ENCODE measurements around the gene TBATA. TPM values are rescaled to one million over a fixed set of nuclear protein-coding genes. Genes with fewer than 3 reads are reported as not detected.

Gene TBATA
- total RNA-seq, 6 experiments from 2014 or later: not detected

DNA sequence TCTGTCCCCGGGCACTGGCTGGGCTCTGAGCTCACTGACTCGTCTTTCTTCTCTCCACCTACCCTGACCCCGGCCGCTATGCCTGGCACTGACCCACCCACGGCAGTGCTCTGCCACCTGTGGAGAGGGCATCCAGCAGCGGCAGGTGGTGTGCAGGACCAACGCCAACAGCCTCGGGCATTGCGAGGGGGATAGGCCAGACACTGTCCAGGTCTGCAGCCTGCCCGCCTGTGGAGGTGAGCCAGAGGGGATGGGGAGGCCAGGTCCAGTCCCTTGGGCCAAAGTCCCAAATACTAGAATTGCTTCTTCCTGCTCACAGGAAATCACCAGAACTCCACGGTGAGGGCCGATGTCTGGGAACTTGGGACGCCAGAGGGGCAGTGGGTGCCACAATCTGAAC lies 27.3 kb downstream of the TBATA start:
- 55% methylated on average over 2 of the region's 13 CpGs for WGBS (ENCODE audit: insufficient coverage, low coverage, low lambda C conversion rate, missing lambda C conversion rate)
- no peaks in the 10 kb centered on the region for H3K36me3 ChIP-seq
- H3K27me3 ChIP-seq: no peaks in the 10 kb centered on the region
- intact Hi-C loops (cut with DNase I): loop anchor here in 1 of 2 donors (5.0 to 10.0 kb wide), 2 partner anchors 206 to 293 kb away; no protein-coding TSS in a partner anchor
- H3K4me3 ChIP-seq: no peak overlapping the region
- no peak overlapping the region for H3K27ac ChIP-seq
- no peak for DNase-seq
- H3K9me3 ChIP-seq: no peaks in the 10 kb centered on the region
- H3K4me1 ChIP-seq: peaks cover 0 to 11% (median 0%) of the 10 kb centered on the region in 4 donors
- no peak for ATAC-seq
- TF ChIP-seq CTCF (IDR thresholded peaks at IDR 0.05) (no peak), POLR2A (IDR thresholded peaks at IDR 0.05) (no peak)

DNA sequence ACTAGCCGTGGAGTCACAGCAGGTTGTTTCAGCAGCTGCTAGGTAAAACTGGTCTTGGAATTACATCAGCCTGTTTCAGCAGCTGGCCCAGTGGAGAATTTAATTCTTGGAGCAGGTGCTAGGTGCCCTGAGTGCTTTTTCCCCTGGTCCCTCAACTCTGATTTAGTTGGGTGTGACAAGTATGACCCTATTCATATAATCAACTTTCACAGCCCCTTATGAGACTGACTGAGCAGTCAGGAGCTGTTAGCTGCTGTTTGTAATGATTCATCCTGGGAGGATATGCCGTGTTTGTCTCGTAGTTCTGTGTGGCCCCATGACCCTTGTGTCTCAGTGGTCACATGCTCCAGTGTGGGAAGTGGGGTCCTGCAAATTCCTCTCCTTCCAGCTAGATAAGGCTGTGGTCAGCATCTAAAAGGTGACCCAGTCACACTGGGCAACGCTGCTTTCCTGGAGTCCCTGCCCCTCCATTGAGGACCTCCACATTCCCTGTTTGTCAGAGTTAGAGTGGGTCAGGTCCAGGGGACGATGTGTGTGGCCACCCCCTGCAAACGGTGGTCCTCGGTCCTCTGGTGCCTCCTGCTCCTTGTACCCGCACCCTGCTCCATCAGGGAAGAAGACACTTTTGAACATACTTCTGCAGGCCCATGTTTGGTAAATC lies 28.3 kb downstream of the TBATA start:
- intact Hi-C loops (cut with DNase I): loop anchor here in 1 of 2 donors (5.0 to 10.0 kb wide), 2 partner anchors 205 to 292 kb away; no protein-coding TSS in a partner anchor
- ATAC-seq (no peak), DNase-seq (no peak)
- Histone ChIP-seq H3K4me1 (peaks cover 0 to 1% (median 0%) of the 10 kb centered on the region in 4 donors), H3K36me3 (no peaks in the 10 kb centered on the region), H3K4me3 (no peak overlapping the region), H3K9me3 (no peaks in the 10 kb centered on the region), H3K27ac (no peak overlapping the region), H3K27me3 (no peaks in the 10 kb centered on the region)
- TF ChIP-seq CTCF (IDR thresholded peaks at IDR 0.05) (no peak), POLR2A (IDR thresholded peaks at IDR 0.05) (no peak)
- WGBS (ENCODE audit: insufficient coverage, low coverage, low lambda C conversion rate, missing lambda C conversion rate): 46% methylated on average over 3 of the region's 8 CpGs

DNA sequence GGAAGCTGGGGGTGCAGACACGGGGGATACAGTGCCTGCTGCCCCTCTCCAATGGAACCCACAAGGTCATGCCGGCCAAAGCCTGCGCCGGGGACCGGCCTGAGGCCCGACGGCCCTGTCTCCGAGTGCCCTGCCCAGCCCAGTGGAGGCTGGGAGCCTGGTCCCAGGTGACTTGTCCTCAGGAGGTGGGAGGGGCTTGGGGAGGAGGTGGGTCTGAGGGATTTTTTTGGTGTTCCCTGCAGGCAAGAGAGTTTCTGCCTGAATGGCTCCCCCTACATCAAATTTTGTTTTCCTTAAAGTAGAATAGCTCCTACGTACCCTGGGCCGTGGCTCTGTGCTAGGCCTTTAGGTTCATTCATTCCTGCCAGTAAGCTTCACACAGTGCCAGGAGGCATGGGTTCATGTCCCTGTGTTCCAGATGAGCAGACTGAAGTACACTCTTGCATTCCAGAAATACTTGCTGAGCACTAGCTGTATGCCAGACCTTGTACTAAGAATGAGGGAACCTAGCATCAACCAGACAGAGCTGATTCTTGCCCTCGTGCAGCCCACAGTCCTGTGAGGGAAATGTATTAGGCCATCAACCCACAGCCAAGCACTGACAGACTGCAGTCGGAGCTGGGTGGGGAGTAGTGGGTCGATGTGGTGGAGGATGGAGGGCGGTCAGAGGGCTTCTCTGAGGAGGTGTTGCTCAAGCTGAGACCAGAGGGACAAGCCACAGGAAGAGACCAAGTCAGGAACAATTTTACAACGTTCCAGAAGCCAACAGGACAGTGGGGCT lies 31.1 kb downstream of the TBATA start:
- intact Hi-C loops (cut with DNase I): loop anchor here (5.0 to 10.0 kb wide), 2 partner anchors 202 to 289 kb away; no protein-coding TSS in a partner anchor
- DNase-seq (no peak), ATAC-seq (no peak)
- Histone ChIP-seq H3K4me1 (no peaks in the 10 kb centered on the region), H3K36me3 (no peaks in the 10 kb centered on the region), H3K27me3 (no peaks in the 10 kb centered on the region), H3K4me3 (no peak overlapping the region), H3K9me3 (no peaks in the 10 kb centered on the region), H3K27ac (no peak overlapping the region)
- WGBS (ENCODE audit: insufficient coverage, low coverage, low lambda C conversion rate, missing lambda C conversion rate): 38% methylated on average over 5 of the region's 15 CpGs
- TF ChIP-seq CTCF (IDR thresholded peaks at IDR 0.05) (no peak), POLR2A (IDR thresholded peaks at IDR 0.05) (no peak)

DNA sequence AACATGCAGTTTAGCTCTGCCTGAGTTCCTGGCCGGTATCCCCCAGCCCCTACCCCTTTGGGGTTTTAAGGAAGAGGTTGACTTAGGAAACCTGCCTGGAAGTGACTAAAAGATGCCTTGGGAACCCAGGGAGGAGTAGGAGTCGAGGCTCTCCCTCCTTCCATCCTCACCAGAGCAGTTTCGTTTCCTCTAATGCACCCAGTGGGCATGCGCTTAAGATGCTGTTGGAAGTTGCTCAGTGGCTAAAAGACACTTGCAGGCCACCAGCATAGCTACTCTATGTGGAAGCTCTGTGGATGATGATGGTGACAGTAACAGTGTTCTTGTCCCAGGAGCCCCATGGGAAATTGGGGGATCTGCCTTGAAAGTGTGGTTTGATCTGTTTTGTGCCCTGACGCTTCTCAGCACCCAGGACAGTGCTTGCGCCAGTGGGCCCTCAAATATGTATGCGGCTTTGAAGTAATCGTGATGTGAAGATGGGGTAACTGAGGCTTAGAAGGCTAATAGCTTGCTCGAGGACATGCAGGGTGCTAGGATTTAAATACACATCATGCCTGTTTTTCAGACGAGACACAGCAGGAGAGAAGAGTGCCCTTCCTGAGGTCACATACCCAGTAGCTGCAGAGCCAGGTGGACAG lies 32.0 kb downstream of the TBATA start:
- Histone ChIP-seq H3K9me3 (no peaks in the 10 kb centered on the region), H3K4me1 (no peaks in the 10 kb centered on the region), H3K27ac (no peak overlapping the region), H3K36me3 (no peaks in the 10 kb centered on the region), H3K27me3 (no peaks in the 10 kb centered on the region), H3K4me3 (no peak overlapping the region)
- 76% methylated on average over 5 of the region's 10 CpGs for WGBS (ENCODE audit: insufficient coverage, low coverage, low lambda C conversion rate, missing lambda C conversion rate)
- TF ChIP-seq POLR2A (IDR thresholded peaks at IDR 0.05) (no peak), CTCF (IDR thresholded peaks at IDR 0.05) (no peak)
- DNase-seq (no peak), ATAC-seq (no peak)
- intact Hi-C loops (cut with DNase I): loop anchor here (5.0 to 10.0 kb wide), 2 partner anchors 201 to 288 kb away; no protein-coding TSS in a partner anchor

All from right lobe of liver (tissue), 6 donors.